ENCODE data around the gene ELOVL7. TPM values are rescaled to one million over a fixed set of nuclear protein-coding genes. Genes with fewer than 3 reads are reported as not detected.

ELOVL7 gene
- total and polyA plus RNA-seq, 2 donors (not counting 1 experiment from before 2014, with no cell fraction given), result 0.21 to 0.54 TPM

- no peak overlapping the region for H3K4me2 ChIP-seq (replicated peaks; ENCODE audit: low read depth, low read length, poor library complexity, severe bottlenecking)
- no peaks in the 10 kb centered on the region for H3K79me2 ChIP-seq (ENCODE audit: control insufficient read depth, insufficient read depth, low read length)
- no peak overlapping the region for H3K27ac ChIP-seq (ENCODE audit: low read length in 2 of 2)
- WGBS (ENCODE audit: insufficient coverage), result no CpG with 5 or more reads among the region's 1 CpG
- DNase-seq (no peak), ATAC-seq (ENCODE audit: low read depth) (no peak)
- no peaks in the 10 kb centered on the region for H3K27me3 Mint-ChIP-seq
- no peak overlapping the region for H3K9ac ChIP-seq (ENCODE audit: low read length)
- H3K9me3 ChIP-seq (ENCODE audit: control extremely low read depth in 1 of 3, control insufficient read depth in 2 of 3, insufficient read depth in 1 of 3, low read length in 2 of 3), result peaks cover 0 to 3% (median 0%) of the 10 kb centered on the region in 3 donors
- no peaks in the 10 kb centered on the region for H3K4me1 ChIP-seq (ENCODE audit: control insufficient read depth in 2 of 2, insufficient read depth in 2 of 2, low read length in 2 of 2)
- peaks cover 2% of the 10 kb centered on the region for H3K9me3 Mint-ChIP-seq (ENCODE audit: insufficient read depth)
- TF ChIP-seq EZH2 (IDR thresholded peaks at IDR 0.05; ENCODE audit: borderline replicate concordance, insufficient read depth, low read depth, low read length, poor library complexity, severe bottlenecking) (no peak), CTCF (IDR thresholded peaks at IDR 0.05) (no peak)
- ChIA-PET CTCF (no interaction called here), POLR2A (no interaction called here)
- no peak overlapping the region for H3K4me3 ChIP-seq (ENCODE audit: control extremely low read depth in 1 of 5, extremely low read depth in 1 of 5, insufficient read depth in 1 of 5, low read depth in 2 of 5, low read length in 4 of 5)
- H4K20me1 ChIP-seq (ENCODE audit: control insufficient read depth, insufficient read depth, low read length, poor library complexity, severe bottlenecking), result no peaks in the 10 kb centered on the region
- no peaks in the 10 kb centered on the region for H3K4me1 Mint-ChIP-seq
- H2AFZ ChIP-seq (ENCODE audit: insufficient read depth, low read depth, low read length, poor library complexity, severe bottlenecking), result no peak overlapping the region
- no peaks in the 10 kb centered on the region for H3K36me3 ChIP-seq (replicated peaks in 1 of 2; ENCODE audit: control extremely low read depth in 1 of 2, control insufficient read depth in 1 of 2, extremely low read depth in 1 of 2, insufficient read depth in 2 of 2, low read length in 1 of 2)
- H3K27ac Mint-ChIP-seq, result no peak overlapping the region
- H3K27me3 ChIP-seq (replicated peaks in 1 of 4; ENCODE audit: control extremely low read depth in 1 of 4, control insufficient read depth in 3 of 4, insufficient read depth in 4 of 4, low read length in 3 of 4), result no peaks in the 10 kb centered on the region
- intact Hi-C loops (cut with micrococcal nuclease), result no loop called here
- no peak overlapping the region for H3K4me3 Mint-ChIP-seq
Measured at GRCh38 chr5:60809891-60810425, 34.1 kb downstream of the ELOVL7 start.

GRCh38 chr5:60806591-60807243, 37.4 kb downstream of the ELOVL7 start:
- no peak overlapping the region for H2AFZ ChIP-seq (ENCODE audit: insufficient read depth, low read depth, low read length, poor library complexity, severe bottlenecking)
- H3K9me3 ChIP-seq (ENCODE audit: control extremely low read depth in 1 of 3, control insufficient read depth in 2 of 3, insufficient read depth in 1 of 3, low read length in 2 of 3), result peaks cover 0 to 3% (median 0%) of the 10 kb centered on the region in 3 donors
- H3K27ac ChIP-seq (ENCODE audit: low read length in 2 of 2), result no peak overlapping the region
- no peaks in the 10 kb centered on the region for H3K79me2 ChIP-seq (ENCODE audit: control insufficient read depth, insufficient read depth, low read length)
- intact Hi-C loops (cut with micrococcal nuclease), result no loop called here
- H3K27me3 ChIP-seq (replicated peaks in 1 of 4; ENCODE audit: control extremely low read depth in 1 of 4, control insufficient read depth in 3 of 4, insufficient read depth in 4 of 4, low read length in 3 of 4), result no peaks in the 10 kb centered on the region
- Mint-ChIP-seq H3K9me3 (ENCODE audit: insufficient read depth) (no peaks in the 10 kb centered on the region), H3K4me3 (no peak overlapping the region), H3K27me3 (no peaks in the 10 kb centered on the region), H3K27ac (no peak overlapping the region), H3K4me1 (no peaks in the 10 kb centered on the region)
- no peaks in the 10 kb centered on the region for H3K36me3 ChIP-seq (replicated peaks in 1 of 2; ENCODE audit: control extremely low read depth in 1 of 2, control insufficient read depth in 1 of 2, extremely low read depth in 1 of 2, insufficient read depth in 2 of 2, low read length in 1 of 2)
- no peaks in the 10 kb centered on the region for H3K4me1 ChIP-seq (ENCODE audit: control insufficient read depth in 2 of 2, insufficient read depth in 2 of 2, low read length in 2 of 2)
- ChIA-PET CTCF (no interaction called here), POLR2A (no interaction called here)
- DNase-seq (no peak), ATAC-seq (ENCODE audit: low read depth) (no peak)
- H3K4me2 ChIP-seq (replicated peaks; ENCODE audit: low read depth, low read length, poor library complexity, severe bottlenecking), result no peak overlapping the region
- H3K9ac ChIP-seq (ENCODE audit: low read length), result no peak overlapping the region
- WGBS (ENCODE audit: insufficient coverage), result 97% methylated on average over 4 of the region's 5 CpGs
- H3K4me3 ChIP-seq (ENCODE audit: control extremely low read depth in 1 of 5, extremely low read depth in 1 of 5, insufficient read depth in 1 of 5, low read depth in 2 of 5, low read length in 4 of 5), result no peak overlapping the region
- TF ChIP-seq CTCF (IDR thresholded peaks at IDR 0.05) (no peak), EZH2 (IDR thresholded peaks at IDR 0.05; ENCODE audit: borderline replicate concordance, insufficient read depth, low read depth, low read length, poor library complexity, severe bottlenecking) (no peak)
- H4K20me1 ChIP-seq (ENCODE audit: control insufficient read depth, insufficient read depth, low read length, poor library complexity, severe bottlenecking), result no peaks in the 10 kb centered on the region
